NCI-H1436 treated with DMSO at 0.1 percent for 48 hours (cell line): ENCODE results near the gene SEC23IP.

Experiments used
- DNase-seq: peaks from one replicate; lab custom pipeline; 2025; lab: John Stamatoyannopoulos, UW

SEC23IP gene

GRCh38 chr10:119940487-119940886 is 48.0 kb downstream of the SEC23IP start:
- DNase-seq = no peak

- no peak for DNase-seq
Observed at GRCh38 chr10:119942973-119943372, 50.4 kb downstream of the SEC23IP start.

GRCh38 chr10:119945805-119946204 is 53.3 kb downstream of the SEC23IP start:
- DNase-seq = no peak

GRCh38 chr10:119947300-119947699 is 54.8 kb downstream of the SEC23IP start:
- no peak for DNase-seq

- DNase-seq = no peak
Observed at GRCh38 chr10:119957451-119957850, 64.9 kb downstream of the SEC23IP start.

- no peak for DNase-seq
Observed at GRCh38 chr10:119962837-119963236, 70.3 kb downstream of the SEC23IP start.

- no peak for DNase-seq
Observed at GRCh38 chr10:119967066-119967465, 74.5 kb downstream of the SEC23IP start.

- no peak for DNase-seq
Observed at GRCh38 chr10:119969609-119970008, 77.1 kb downstream of the SEC23IP start.

GRCh38 chr10:119970107-119970506 is 77.6 kb downstream of the SEC23IP start:
- no peak for DNase-seq

GRCh38 chr10:119970963-119971362 is 78.4 kb downstream of the SEC23IP start:
- no peak for DNase-seq

- no peak for DNase-seq
Observed at GRCh38 chr10:119973281-119973680, 80.8 kb downstream of the SEC23IP start.

- DNase-seq = no peak
Observed at GRCh38 chr10:119976421-119976820, 83.9 kb downstream of the SEC23IP start.

GRCh38 chr10:119980956-119981750 is 88.6 kb downstream of the SEC23IP start:
- DNase-seq = no peak

- DNase-seq = no peak
Observed at GRCh38 chr10:119981826-119982225, 89.3 kb downstream of the SEC23IP start.

GRCh38 chr10:119988333-119988732 is 95.8 kb downstream of the SEC23IP start:
- no peak for DNase-seq

GRCh38 chr10:119989966-119990365 is 97.4 kb downstream of the SEC23IP start:
- no peak for DNase-seq

- no peak for DNase-seq
Observed at GRCh38 chr10:119991066-119991465, 98.5 kb downstream of the SEC23IP start.

- DNase-seq = no peak
Observed at GRCh38 chr10:119991816-119992215, 99.3 kb downstream of the SEC23IP start.
